NT2/D1 (cell line): ENCODE measurements around the gene RPL13.

Experiments
- SUZ12 ChIP-seq: IDR thresholded peaks from 2 replicates; pipeline ENCODE4 v1.6.1; 2011; ENCODE audit not compliant: insufficient read length, insufficient read depth; ENCODE audit errors: extremely low read depth
- YY1 ChIP-seq: IDR thresholded peaks from 2 replicates; pipeline ENCODE4 v1.6.1; 2011; ENCODE audit not compliant: insufficient read length, insufficient read depth

GRCh38 chr16:89523680-89524344 lies 36.7 kb upstream of the RPL13 start:
- TF ChIP-seq YY1: no peak
- TF ChIP-seq SUZ12: no peak
